Stimulated activated CD4-positive, alpha-beta T cell treated with anti-CD3 and anti-CD28 coated beads, Interleukin-4, amount 100 ng/mL, for 24 hours (primary cell): Measurements from ENCODE around the gene B3GNT9.
"Not testable (repeated sequence)": the region's sequence is repeated elsewhere in the genome, so short reads cannot be mapped to it uniquely, and the experiment has no call there.

Experiments
- DNase-seq: peaks from one replicate; pipeline ENCODE4 v3.0.0-alpha.2; 2020

B3GNT9 gene

DNA sequence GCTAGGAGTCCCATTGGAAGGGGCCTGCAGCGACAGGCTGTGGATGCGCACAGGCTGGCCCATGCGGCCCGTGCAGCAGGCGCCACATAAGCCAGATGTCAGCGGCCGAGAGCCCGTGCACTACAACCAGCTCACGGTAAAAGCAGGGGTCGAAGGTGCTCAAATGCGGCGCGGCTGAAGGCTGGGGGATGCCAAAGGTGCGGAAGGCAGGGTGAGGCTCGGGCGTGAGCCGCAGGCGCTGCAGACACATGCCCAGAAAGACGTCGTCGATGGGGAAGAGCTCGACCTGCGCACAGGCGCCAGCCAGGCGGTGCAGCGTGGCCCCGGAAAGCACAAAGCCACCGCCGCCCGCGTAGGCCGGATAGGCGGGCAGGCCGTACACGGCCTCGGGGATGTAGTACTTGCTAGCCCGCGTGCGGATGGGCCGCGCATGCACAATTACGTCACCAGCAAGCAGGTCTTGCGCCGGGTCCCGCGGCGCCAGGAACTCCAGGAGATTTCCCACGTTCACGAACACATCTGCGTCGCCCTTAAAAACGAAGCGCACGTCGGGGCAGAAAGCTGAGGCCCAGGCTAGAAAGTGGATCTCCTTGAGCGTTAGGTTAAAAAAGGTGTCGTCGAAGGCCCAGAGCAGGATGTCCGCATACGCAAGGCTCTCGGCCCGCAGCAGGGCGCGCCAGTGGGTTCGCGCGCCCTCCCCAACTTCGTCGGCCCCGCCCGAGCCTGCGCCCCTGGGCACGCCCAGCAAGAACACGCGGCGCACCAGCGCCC, 1.3 kb downstream of the B3GNT9 start:
- no peak for DNase-seq

DNA sequence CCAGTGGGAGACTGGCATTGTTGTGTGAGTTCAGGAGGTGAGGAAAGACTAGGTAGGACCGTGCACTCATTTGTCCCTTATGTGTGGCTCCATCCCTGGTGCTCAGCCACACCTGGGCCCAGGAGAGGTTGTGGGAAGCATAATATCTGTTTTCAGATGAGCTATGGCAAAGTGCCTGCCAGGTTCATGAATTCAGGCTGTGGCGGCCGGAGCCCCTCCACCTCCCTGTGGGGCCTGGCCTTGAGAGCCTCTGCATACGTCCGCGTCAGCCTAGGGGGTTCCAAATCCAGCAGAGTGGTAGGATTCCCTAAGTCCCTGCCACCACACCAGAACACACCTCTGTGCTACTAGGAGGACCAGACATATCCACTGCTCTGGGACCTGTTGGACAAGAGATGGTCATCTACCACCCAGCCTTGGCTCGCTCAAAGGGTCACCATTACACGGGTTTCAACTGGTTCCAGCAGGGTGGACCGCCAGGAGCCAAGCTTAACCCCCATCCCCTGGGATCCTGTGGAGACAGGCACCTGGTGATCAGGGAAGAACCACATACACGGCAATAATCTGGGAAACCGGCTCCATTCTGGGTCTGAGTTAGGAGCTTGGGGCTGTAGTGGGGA, 2.0 kb downstream of the B3GNT9 start:
- no peak for DNase-seq

- no peak for DNase-seq
These were observed 2.6 kb downstream of the B3GNT9 start for GRCh38 chr16:67148221-67148620.

DNA sequence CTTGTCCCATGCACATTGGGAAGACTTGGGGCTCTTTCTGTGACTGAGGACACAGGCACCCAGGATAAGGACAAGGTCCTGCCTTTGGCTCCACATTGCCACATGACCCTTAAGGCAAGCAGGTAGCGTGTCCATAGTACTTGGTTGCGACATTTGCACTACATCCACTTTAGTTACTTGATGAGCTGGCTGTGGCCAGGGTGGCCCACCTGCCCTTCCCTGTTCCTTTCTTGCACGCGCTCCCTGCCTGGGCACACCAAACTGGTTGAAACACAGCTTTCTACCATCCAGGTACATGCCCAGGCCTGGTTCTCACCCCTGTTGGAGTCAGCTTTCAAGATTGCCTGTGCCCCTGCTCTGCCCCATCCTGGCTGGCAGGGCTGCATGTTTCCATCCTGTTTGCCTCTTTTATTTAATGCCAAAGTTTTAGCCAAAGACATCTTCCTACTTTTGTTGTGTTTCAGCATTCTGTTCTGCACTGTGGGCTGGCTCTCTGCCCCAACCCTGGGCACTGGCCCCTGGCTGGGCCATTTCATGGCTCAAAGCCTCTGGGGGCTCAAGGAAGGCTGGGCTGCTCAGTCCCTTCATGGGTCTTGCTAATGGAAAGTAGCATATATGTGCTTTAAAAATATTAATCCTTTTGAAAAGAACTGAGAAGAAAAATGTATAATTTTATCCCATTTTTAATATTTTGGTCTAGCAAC, 3.2 kb downstream of the B3GNT9 start:
- DNase-seq = no peak

DNA sequence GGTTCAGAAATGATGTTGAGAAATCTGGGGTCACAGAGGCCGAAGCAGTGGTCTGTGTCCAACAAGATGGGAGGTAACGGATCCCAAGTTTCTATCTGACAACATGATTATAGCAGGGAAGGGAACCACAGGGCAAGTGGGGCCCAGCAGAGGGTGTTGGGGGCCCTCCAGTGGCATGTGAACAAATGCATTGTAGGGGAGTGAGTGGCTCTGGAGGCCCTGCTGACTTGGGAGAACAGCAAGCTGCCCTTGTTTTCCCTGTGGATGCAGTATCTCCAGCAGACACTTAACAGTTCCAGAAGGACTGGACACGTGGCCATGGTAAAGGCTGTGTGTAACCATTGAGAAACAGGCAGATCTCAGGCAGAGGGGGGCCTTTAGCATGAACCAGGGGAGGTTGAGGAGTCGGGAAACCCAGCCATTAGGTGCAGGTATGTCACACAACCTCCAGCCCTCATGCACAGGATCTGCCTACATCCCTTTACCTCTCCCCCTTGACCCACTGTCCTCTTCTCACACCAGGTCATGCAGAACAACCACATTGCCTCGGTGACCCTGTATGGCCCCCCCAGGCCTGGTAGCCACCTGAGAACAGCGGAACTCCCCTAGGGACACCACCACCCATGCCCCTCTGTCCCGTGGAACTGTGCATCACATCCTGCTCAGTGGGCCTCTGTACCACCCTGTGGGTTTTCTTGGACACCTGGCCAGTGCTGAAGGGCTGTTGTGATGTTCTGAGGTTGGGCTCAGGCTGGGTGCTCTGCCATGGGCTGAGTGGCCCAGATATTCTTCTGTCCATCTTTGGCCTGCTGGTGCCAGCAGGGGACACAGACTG, 4.1 kb downstream of the B3GNT9 start:
- DNase-seq = no peak

- no peak for DNase-seq
These were observed 5.1 kb downstream of the B3GNT9 start for GRCh38 chr16:67145746-67146145.

- DNase-seq = no peak
These were observed 5.9 kb downstream of the B3GNT9 start for GRCh38 chr16:67144943-67145342.

DNA sequence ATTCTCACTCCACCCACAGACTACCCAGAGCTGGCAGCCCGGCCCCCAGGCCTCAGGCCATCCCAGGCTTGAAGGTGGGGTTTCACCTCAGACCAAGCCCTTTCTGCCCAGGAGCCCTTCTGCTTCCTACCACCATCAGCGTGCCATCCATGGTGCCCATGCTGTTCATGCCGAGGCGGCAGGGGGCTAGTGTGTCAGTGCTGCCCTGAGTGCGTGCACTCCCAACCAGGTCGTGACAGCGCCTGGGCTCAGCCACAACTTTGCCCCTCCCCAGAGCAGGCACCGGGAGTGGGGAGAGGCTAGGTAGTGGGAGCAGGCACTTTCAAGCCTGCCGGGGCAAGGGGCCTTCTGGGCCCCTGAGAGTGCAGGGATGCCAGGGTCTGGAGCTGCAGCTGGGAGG, 8.5 kb downstream of the B3GNT9 start:
- no peak for DNase-seq

DNA sequence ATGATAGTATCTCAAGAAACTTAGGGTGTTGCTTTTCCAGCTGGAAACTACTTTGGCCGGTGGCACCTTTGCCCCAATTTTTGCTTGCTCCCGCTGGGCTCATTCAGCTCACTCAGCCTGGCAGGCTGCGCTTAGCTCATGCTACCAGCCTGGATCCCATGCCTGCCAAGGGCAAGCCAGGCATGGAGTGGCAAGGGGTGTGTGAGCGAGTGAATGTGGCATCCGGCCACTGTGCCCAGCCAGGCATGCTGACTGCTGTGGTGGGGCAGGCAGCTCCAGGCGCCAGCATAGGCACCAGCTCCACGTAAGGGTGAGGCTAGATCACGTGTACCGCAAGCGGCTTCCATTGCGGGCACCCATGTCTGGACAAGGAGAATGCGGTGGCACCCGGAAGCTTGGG, 9.4 kb downstream of the B3GNT9 start:
- no peak for DNase-seq

- DNase-seq = no peak
These were observed 13.2 kb downstream of the B3GNT9 start for GRCh38 chr16:67137605-67138004.

DNA sequence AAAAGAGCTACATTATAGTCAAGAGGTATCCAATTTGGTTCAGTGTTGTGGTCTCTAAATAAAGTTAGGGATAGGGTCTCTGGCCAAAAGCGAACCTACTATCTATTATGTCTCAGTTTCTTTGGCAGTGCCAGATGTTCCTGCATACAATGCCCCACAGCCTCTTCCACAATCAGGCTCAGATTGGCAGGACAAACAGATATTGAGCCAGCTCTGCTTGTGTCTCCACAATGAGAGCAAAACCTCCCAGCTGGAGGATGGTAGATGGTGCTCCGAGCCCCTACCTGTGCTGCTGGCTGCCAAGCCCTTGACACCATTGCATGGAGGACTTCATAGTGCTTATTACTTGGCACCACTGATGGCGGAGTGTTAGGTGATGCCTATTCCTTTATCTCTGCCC, 21.4 kb downstream of the B3GNT9 start:
- no peak for DNase-seq

DNA sequence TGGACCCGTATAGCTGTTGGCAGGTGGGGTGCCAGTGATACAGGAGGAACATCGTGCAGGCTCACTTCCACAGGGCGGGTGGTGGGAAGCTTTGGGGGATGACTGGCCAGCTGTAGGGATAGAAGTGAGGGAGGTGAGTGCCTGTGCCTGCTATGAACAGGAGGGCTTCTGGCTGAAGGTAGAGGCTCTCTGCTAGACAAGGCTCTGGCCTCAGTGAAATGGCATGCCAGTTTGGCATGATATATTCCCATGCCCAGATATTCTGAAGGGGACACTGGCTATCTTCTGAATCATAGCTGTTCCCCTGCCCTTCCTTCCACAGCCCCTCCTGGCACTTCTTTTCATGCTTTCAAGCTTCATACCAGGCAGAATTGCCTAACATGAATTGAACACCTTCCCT, 21.9 kb downstream of the B3GNT9 start:
- DNase-seq = no peak

- no peak for DNase-seq
These were observed 22.4 kb downstream of the B3GNT9 start for GRCh38 chr16:67128417-67128816.

- not testable (repeated sequence) for DNase-seq
These were observed 28.0 kb downstream of the B3GNT9 start for GRCh38 chr16:67122799-67123198.

DNA sequence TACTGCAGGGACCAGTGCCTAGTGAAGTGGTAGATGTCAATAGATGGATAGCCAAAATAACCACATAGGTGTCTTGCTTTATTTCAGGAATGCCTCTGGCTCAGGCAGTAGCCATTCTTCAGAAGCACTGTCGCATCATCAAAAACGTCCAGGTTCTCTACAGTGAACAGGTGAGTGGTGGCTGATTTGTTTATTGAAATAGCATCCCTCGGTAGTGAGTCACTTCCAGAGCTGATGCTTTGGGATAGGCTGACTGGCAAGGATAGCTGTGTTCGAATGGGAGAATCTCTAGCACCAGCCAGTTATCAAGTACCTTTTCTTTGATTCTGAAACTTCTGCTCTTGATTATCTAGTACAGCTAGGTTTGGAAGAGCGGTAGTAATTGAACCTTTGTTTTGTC, 30.8 kb downstream of the B3GNT9 start:
- no peak for DNase-seq

DNA sequence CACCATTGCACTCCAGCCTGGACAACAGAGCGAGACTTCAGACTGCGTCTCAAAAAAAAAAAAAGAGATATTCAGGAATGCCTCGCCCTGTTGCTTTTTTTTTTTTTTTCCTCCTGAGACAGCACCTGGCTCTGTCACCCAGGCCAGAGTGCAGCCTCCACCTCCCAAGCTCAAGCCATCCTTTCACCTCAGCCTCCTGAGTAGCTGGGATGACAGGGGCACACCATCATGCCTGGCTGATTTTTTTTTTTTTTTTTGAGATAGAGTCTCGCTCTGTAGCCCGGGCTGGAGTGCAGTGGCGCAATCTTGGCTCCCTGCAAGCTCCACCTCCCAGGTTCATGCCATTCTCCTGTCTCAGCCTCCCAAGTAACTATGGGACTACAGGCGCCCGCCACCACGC, 33.1 kb downstream of the B3GNT9 start:
- no peak for DNase-seq

- no peak for DNase-seq
These were observed 34.1 kb downstream of the B3GNT9 start for GRCh38 chr16:67116388-67117311.

DNA sequence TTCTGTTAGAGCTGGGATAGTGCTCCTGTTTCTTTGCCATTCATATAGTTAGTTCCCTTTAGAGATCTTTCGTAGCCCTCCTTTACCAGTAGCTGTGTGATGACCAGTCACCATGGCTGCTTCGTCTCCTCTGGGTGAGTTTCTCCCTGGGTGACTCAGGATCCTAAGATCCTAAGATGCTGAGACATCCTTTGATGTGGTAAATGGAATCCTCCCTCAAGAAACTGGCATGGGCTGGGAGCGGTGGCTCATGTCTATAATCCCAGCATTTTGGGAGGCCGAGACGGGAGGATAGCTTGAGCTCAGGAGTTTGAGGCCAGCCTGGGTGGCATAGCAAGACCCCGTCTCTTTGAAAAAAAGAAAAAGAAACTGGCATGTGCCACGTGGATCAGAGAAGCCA, 35.2 kb downstream of the B3GNT9 start:
- DNase-seq = no peak

- no peak for DNase-seq
These were observed 36.0 kb downstream of the B3GNT9 start for GRCh38 chr16:67114793-67115192.

- DNase-seq = no peak
These were observed 38.0 kb downstream of the B3GNT9 start for GRCh38 chr16:67112591-67113399.

- DNase-seq = no peak
These were observed 38.8 kb downstream of the B3GNT9 start for GRCh38 chr16:67111951-67112444.
